Neural progenitor cell (in vitro differentiated cells): ENCODE data around the gene OR1K1.

Source experiments
- EZH2 ChIP-seq: fragments of 200-600 bp; sonication (generic); IDR thresholded peaks from 2 replicates; pipeline ENCODE4 v1.6.1; 2017; ENCODE audit warnings: antibody characterized with exemption, mild to moderate bottlenecking, moderate library complexity
- EZH2phosphoT487 ChIP-seq: fragments of 200-600 bp; sonication (generic); IDR thresholded peaks from 2 replicates; pipeline ENCODE4 v1.6.1; 2017; ENCODE audit warnings: antibody characterized with exemption
- TF ChIP-seq, protein P1 (sequence below): fragments of 200-600 bp; sonication (generic); IDR thresholded peaks from 2 replicates; pipeline ENCODE4 v1.5.1; 2017; ENCODE audit warnings: antibody characterized with exemption, mild to moderate bottlenecking

- TF ChIP-seq, protein P1, sequence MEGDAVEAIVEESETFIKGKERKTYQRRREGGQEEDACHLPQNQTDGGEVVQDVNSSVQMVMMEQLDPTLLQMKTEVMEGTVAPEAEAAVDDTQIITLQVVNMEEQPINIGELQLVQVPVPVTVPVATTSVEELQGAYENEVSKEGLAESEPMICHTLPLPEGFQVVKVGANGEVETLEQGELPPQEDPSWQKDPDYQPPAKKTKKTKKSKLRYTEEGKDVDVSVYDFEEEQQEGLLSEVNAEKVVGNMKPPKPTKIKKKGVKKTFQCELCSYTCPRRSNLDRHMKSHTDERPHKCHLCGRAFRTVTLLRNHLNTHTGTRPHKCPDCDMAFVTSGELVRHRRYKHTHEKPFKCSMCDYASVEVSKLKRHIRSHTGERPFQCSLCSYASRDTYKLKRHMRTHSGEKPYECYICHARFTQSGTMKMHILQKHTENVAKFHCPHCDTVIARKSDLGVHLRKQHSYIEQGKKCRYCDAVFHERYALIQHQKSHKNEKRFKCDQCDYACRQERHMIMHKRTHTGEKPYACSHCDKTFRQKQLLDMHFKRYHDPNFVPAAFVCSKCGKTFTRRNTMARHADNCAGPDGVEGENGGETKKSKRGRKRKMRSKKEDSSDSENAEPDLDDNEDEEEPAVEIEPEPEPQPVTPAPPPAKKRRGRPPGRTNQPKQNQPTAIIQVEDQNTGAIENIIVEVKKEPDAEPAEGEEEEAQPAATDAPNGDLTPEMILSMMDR = no peak
- TF ChIP-seq EZH2 = no peak
- no peak for TF ChIP-seq EZH2phosphoT487
Measured at GRCh38 chr9:122827761-122828093, 27.8 kb downstream of the OR1K1 start.
